ENCODE results near the gene TTL.

Gene TTL

DNA sequence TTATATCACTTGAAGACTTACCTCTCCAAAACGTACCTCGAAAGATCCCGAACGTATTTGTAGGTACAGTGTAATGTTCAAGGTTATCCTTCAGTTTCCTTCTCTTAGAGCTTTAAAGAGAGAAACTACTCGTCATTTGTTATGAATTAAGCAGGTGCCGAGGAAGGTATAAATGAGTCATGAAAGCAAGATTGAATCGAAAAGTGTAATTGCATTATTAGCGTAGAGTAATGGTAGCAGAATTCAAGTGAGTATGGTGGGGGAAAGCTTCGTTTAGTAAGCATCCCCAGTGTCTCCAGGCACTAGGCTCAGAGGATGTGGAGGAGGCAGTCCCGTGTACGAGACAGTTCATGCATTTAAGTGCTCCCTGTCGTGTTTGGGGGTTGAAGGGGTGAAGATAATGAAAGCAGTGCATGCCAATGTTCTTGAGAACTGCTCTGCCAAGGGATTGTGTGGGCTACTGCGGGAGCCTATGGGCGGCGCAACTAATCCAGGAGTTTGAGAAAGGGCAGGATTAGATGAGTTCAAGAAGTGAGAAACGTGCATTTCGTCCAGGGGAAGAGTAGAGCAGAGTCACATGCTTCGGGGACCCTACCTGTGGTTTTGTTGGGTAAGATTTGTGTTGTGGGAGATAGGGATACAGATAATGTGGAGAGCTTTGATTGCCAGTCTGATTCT lies 61.2 kb downstream of the TTL start:
- H3K27ac ChIP-seq (ENCODE audit: low read length, poor library complexity, severe bottlenecking) = no peak overlapping the region
- H2AFZ ChIP-seq (ENCODE audit: low read depth, low read length) = no peak overlapping the region
- H4K91ac ChIP-seq (ENCODE audit: low read length) = no peak overlapping the region
- H2BK120ac ChIP-seq (ENCODE audit: low read depth, low read length) = no peak overlapping the region
- no peak overlapping the region for H2BK15ac ChIP-seq (ENCODE audit: low read depth, poor library complexity, severe bottlenecking)
- no peaks in the 10 kb centered on the region for H3K9me3 ChIP-seq (ENCODE audit: control insufficient read depth, low read length)
- H3K18ac ChIP-seq (ENCODE audit: low read depth in 1 of 2, low read length in 2 of 2) = no peak overlapping the region
- no peak overlapping the region for H4K8ac ChIP-seq (ENCODE audit: low read length)
- 3% methylated on average over 17 of the region's 18 CpGs for WGBS
- H3K4me3 ChIP-seq (ENCODE audit: insufficient read depth in 1 of 2, low read depth in 1 of 2, low read length in 2 of 2) = peak overlapping the region; percentile 94 to 99
- no peak overlapping the region for H3K14ac ChIP-seq (ENCODE audit: low read length in 2 of 2)
- H2BK5ac ChIP-seq (ENCODE audit: low read depth, low read length, poor library complexity, severe bottlenecking) = no peak overlapping the region
- peak overlapping the region; percentile 86 for H3K4me2 ChIP-seq (ENCODE audit: low read length, poor library complexity, severe bottlenecking)
- H3K9ac ChIP-seq (ENCODE audit: low read length) = peak overlapping the region; percentile 96
- H3K36me3 ChIP-seq (ENCODE audit: control insufficient read depth in 1 of 2, insufficient read depth in 2 of 2, low read depth in 1 of 2, low read length in 2 of 2) = peaks cover 3 to 13% of the 10 kb centered on the region in 2 experiments
- no peak overlapping the region for H3K4ac ChIP-seq (ENCODE audit: low read depth in 1 of 2, low read length in 2 of 2)
- no peak overlapping the region for H3K23ac ChIP-seq (ENCODE audit: low read length in 2 of 2)
- H2AK5ac ChIP-seq (ENCODE audit: low read length, severe bottlenecking) = no peak overlapping the region
- no peak overlapping the region for H2BK12ac ChIP-seq (ENCODE audit: low read length in 2 of 2)
- peaks cover 18% of the 10 kb centered on the region for H3K79me1 ChIP-seq (replicated peaks; ENCODE audit: low read length, poor library complexity, severe bottlenecking)
- H3K27me3 ChIP-seq (ENCODE audit: control insufficient read depth in 1 of 2, insufficient read depth in 1 of 2, low read length in 2 of 2) = no peaks in the 10 kb centered on the region
- H3K4me1 ChIP-seq (ENCODE audit: control insufficient read depth, insufficient read depth, low read depth, low read length) = peaks cover 12% of the 10 kb centered on the region
- peak; percentile 41 for DNase-seq

GRCh38 chr2:112547333-112547732 lies 65.4 kb downstream of the TTL start:
- Histone ChIP-seq H2BK15ac (ENCODE audit: low read depth, poor library complexity, severe bottlenecking) (no peak overlapping the region), H3K4ac (ENCODE audit: low read depth in 1 of 2, low read length in 2 of 2) (no peak overlapping the region), H2BK5ac (ENCODE audit: low read depth, low read length, poor library complexity, severe bottlenecking) (no peak overlapping the region), H3K23ac (ENCODE audit: low read length in 2 of 2) (no peak overlapping the region), H3K4me1 (ENCODE audit: control insufficient read depth, insufficient read depth, low read depth, low read length) (peaks cover 11% of the 10 kb centered on the region), H2AFZ (ENCODE audit: low read depth, low read length) (no peak overlapping the region), H3K9me3 (ENCODE audit: control insufficient read depth, low read length) (no peaks in the 10 kb centered on the region), H3K27me3 (ENCODE audit: control insufficient read depth in 1 of 2, insufficient read depth in 1 of 2, low read length in 2 of 2) (no peaks in the 10 kb centered on the region), H3K79me1 (replicated peaks; ENCODE audit: low read length, poor library complexity, severe bottlenecking) (peaks cover 26% of the 10 kb centered on the region), H3K9ac (ENCODE audit: low read length) (no peak overlapping the region), H2AK5ac (ENCODE audit: low read length, severe bottlenecking) (no peak overlapping the region), H2BK12ac (ENCODE audit: low read length in 2 of 2) (no peak overlapping the region), H4K8ac (ENCODE audit: low read length) (no peak overlapping the region), H2BK120ac (ENCODE audit: low read depth, low read length) (no peak overlapping the region), H3K4me2 (ENCODE audit: low read length, poor library complexity, severe bottlenecking) (no peak overlapping the region), H3K27ac (ENCODE audit: low read length, poor library complexity, severe bottlenecking) (no peak overlapping the region), H3K36me3 (ENCODE audit: control insufficient read depth in 1 of 2, insufficient read depth in 2 of 2, low read depth in 1 of 2, low read length in 2 of 2) (peaks cover 11 to 50% of the 10 kb centered on the region in 2 experiments), H3K14ac (ENCODE audit: low read length in 2 of 2) (no peak overlapping the region), H4K91ac (ENCODE audit: low read length) (no peak overlapping the region), H3K4me3 (ENCODE audit: insufficient read depth in 1 of 2, low read depth in 1 of 2, low read length in 2 of 2) (no peak overlapping the region), H3K18ac (ENCODE audit: low read depth in 1 of 2, low read length in 2 of 2) (no peak overlapping the region)
- 93% methylated on average over 2 of the region's 4 CpGs for WGBS
- DNase-seq = peak; percentile 22

DNA sequence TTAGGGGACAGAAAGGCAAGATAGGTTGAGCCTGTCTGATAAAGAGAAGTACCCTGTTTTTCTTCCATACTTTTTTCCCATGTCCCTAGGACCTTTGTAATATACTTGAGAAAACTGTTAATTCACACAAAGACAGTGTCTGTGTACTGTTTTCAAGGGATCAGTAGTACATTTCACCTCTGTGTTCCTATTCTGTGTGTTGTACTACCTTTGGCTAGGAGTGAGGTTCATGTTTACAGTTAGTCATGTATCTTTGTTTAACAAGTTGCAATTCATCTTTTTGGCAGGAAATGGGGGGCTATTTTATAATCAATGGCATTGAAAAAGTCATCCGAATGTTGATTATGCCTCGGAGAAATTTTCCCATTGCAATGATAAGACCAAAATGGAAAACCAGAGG lies 67.0 kb downstream of the TTL start:
- H3K18ac ChIP-seq (ENCODE audit: low read depth in 1 of 2, low read length in 2 of 2) = no peak overlapping the region
- no peak overlapping the region for H3K4me2 ChIP-seq (ENCODE audit: low read length, poor library complexity, severe bottlenecking)
- H2BK15ac ChIP-seq (ENCODE audit: low read depth, poor library complexity, severe bottlenecking) = no peak overlapping the region
- peaks cover 19% of the 10 kb centered on the region for H3K79me1 ChIP-seq (replicated peaks; ENCODE audit: low read length, poor library complexity, severe bottlenecking)
- H2BK5ac ChIP-seq (ENCODE audit: low read depth, low read length, poor library complexity, severe bottlenecking) = no peak overlapping the region
- DNase-seq = no peak
- H3K4me1 ChIP-seq (ENCODE audit: control insufficient read depth, insufficient read depth, low read depth, low read length) = peaks cover 5% of the 10 kb centered on the region
- H3K9ac ChIP-seq (ENCODE audit: low read length) = no peak overlapping the region
- no peak overlapping the region for H3K23ac ChIP-seq (ENCODE audit: low read length in 2 of 2)
- H4K8ac ChIP-seq (ENCODE audit: low read length) = no peak overlapping the region
- no peak overlapping the region for H3K4ac ChIP-seq (ENCODE audit: low read depth in 1 of 2, low read length in 2 of 2)
- H3K27me3 ChIP-seq (ENCODE audit: control insufficient read depth in 1 of 2, insufficient read depth in 1 of 2, low read length in 2 of 2) = no peaks in the 10 kb centered on the region
- H3K27ac ChIP-seq (ENCODE audit: low read length, poor library complexity, severe bottlenecking) = no peak overlapping the region
- H3K14ac ChIP-seq (ENCODE audit: low read length in 2 of 2) = no peak overlapping the region
- H3K9me3 ChIP-seq (ENCODE audit: control insufficient read depth, low read length) = no peaks in the 10 kb centered on the region
- H3K36me3 ChIP-seq (ENCODE audit: control insufficient read depth in 1 of 2, insufficient read depth in 2 of 2, low read depth in 1 of 2, low read length in 2 of 2) = peaks cover 20 to 65% of the 10 kb centered on the region in 2 experiments
- no peak overlapping the region for H2BK12ac ChIP-seq (ENCODE audit: low read length in 2 of 2)
- no peak overlapping the region for H3K4me3 ChIP-seq (ENCODE audit: insufficient read depth in 1 of 2, low read depth in 1 of 2, low read length in 2 of 2)
- H2BK120ac ChIP-seq (ENCODE audit: low read depth, low read length) = no peak overlapping the region
- H4K91ac ChIP-seq (ENCODE audit: low read length) = no peak overlapping the region
- H2AK5ac ChIP-seq (ENCODE audit: low read length, severe bottlenecking) = no peak overlapping the region
- 100% methylated on average over 2 of the region's 2 CpGs for WGBS
- no peak overlapping the region for H2AFZ ChIP-seq (ENCODE audit: low read depth, low read length)

DNA sequence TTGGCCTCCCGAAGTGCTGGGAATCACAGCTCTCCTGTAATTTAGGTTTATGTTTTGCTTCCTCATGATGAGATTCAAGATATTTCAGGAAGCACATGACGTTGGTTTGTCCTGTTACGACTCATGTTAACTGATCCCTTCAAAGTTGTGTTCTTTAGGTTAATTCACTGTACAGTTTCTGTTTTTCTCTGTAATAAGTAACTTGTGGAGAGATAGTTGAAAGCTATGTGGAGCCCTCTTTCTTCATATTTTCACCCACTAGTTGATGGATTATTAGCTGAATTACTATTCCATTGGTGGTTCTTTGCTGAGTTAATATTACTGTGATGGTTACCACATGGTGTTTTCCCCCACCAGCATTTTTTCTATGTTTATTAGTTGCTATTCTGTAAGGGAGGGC lies 84.1 kb downstream of the TTL start:
- Histone ChIP-seq H3K9ac (ENCODE audit: low read length) (no peak overlapping the region), H3K79me1 (replicated peaks; ENCODE audit: low read length, poor library complexity, severe bottlenecking) (peaks cover 4% of the 10 kb centered on the region), H4K8ac (ENCODE audit: low read length) (no peak overlapping the region), H3K27ac (ENCODE audit: low read length, poor library complexity, severe bottlenecking) (peak overlapping the region; percentile 18), H3K36me3 (ENCODE audit: control insufficient read depth in 1 of 2, insufficient read depth in 2 of 2, low read depth in 1 of 2, low read length in 2 of 2) (peaks cover 21 to 80% of the 10 kb centered on the region in 2 experiments), H3K18ac (ENCODE audit: low read depth in 1 of 2, low read length in 2 of 2) (no peak overlapping the region), H3K4ac (ENCODE audit: low read depth in 1 of 2, low read length in 2 of 2) (no peak overlapping the region), H3K4me3 (ENCODE audit: insufficient read depth in 1 of 2, low read depth in 1 of 2, low read length in 2 of 2) (no peak overlapping the region), H2BK12ac (ENCODE audit: low read length in 2 of 2) (no peak overlapping the region), H2BK120ac (ENCODE audit: low read depth, low read length) (no peak overlapping the region), H3K23ac (ENCODE audit: low read length in 2 of 2) (no peak overlapping the region), H2AFZ (ENCODE audit: low read depth, low read length) (no peak overlapping the region), H2BK5ac (ENCODE audit: low read depth, low read length, poor library complexity, severe bottlenecking) (no peak overlapping the region), H3K4me2 (ENCODE audit: low read length, poor library complexity, severe bottlenecking) (no peak overlapping the region), H3K9me3 (ENCODE audit: control insufficient read depth, low read length) (no peaks in the 10 kb centered on the region), H3K14ac (ENCODE audit: low read length in 2 of 2) (no peak overlapping the region), H2BK15ac (ENCODE audit: low read depth, poor library complexity, severe bottlenecking) (no peak overlapping the region), H3K4me1 (ENCODE audit: control insufficient read depth, insufficient read depth, low read depth, low read length) (no peaks in the 10 kb centered on the region), H4K91ac (ENCODE audit: low read length) (no peak overlapping the region), H3K27me3 (ENCODE audit: control insufficient read depth in 1 of 2, insufficient read depth in 1 of 2, low read length in 2 of 2) (no peaks in the 10 kb centered on the region), H2AK5ac (ENCODE audit: low read length, severe bottlenecking) (no peak overlapping the region)
- WGBS = 96% methylated on average over 3 of the region's 3 CpGs
- DNase-seq = no peak

All from mesenchymal stem cell (in vitro differentiated cells and primary cell).